Breast epithelium (tissue), 3 donors: Measurements from ENCODE around the gene POLH.

Source experiments
- CTCF ChIP-seq, 3 donors: fragments of 450-650 bp; IDR thresholded peaks; one replicate each; pipeline ENCODE4 v1.5.1; 2016 to 2017; ENCODE audit warnings: antibody characterized with exemption in 3 of 3, mild to moderate bottlenecking in 3 of 3, moderate library complexity in 3 of 3
- POLR2AphosphoS5 ChIP-seq, 3 donors: sonication (generic); formaldehyde crosslinking; IDR thresholded peaks; one replicate each; pipeline ENCODE4 v1.6.1; 2017; ENCODE audit warnings: antibody characterized with exemption in 3 of 3

GRCh38 chr6:43627008-43627825 lies 51.2 kb downstream of the POLH start:
- TF ChIP-seq CTCF (IDR thresholded peaks at IDR 0.05) = no peak
- TF ChIP-seq POLR2AphosphoS5 (IDR thresholded peaks at IDR 0.05) = peak in 1 of 3 donors; percentile 53
